Heart left ventricle (tissue), 13 donors: ENCODE results near the gene RGS6.

Experiments
- POLR2A ChIP-seq, 2 donors: fragments of 450-650 bp; IDR thresholded peaks; one replicate each; pipeline ENCODE4 v1.6.1; 2017; ENCODE audit warnings: antibody characterized with exemption in 2 of 2, mild to moderate bottlenecking in 2 of 2, moderate library complexity in 2 of 2
- TF ChIP-seq, protein P1 (sequence below), 12 donors: fragments of 200-600 bp; sonication (generic) in 4 of 12; IDR thresholded peaks; one replicate each; pipeline versions ENCODE4 v1.5.0 to v1.8.0; 2018 to 2022; ENCODE audit warnings: antibody characterized with exemption in 12 of 12, mild to moderate bottlenecking in 5 of 12
- donor health status: ischemic (EF 13 %, LVEDD 7.1; RV severe dilation, severe dysfunction).
- donor health status: DM: no; HTN: yes; CAD: no.
- donor health status: DM: no; HTN: no; CAD: no.
- donor health status: ischemic (EF 25% LVEDD 6.9; RV normal size, moderate dysfunction).
- donor health status: ischemic (EF 25% LVEDD 5.7; RV mildly dilated, moderate dysfunction).
- donor health status: ischemic (EF 35%, LVEDD 5.7; RV mildly dilated, moderate dysfunction).
- donor health status: nonischemic (EF 11% LVEDD 7.7; RV severe dilation, severe dysfunction).
- donor health status: DM: yes; HTN: yes; CAD: no.
- donor health status: PGD.
- donor health status: ischemic (EF 29% LVEDD 5.4; RV normal size, mild dysfunction).
- donor health status: nonischemic (EF 23%, LVEDD 6.1; RV moderate dilation, normal function).

DNA sequence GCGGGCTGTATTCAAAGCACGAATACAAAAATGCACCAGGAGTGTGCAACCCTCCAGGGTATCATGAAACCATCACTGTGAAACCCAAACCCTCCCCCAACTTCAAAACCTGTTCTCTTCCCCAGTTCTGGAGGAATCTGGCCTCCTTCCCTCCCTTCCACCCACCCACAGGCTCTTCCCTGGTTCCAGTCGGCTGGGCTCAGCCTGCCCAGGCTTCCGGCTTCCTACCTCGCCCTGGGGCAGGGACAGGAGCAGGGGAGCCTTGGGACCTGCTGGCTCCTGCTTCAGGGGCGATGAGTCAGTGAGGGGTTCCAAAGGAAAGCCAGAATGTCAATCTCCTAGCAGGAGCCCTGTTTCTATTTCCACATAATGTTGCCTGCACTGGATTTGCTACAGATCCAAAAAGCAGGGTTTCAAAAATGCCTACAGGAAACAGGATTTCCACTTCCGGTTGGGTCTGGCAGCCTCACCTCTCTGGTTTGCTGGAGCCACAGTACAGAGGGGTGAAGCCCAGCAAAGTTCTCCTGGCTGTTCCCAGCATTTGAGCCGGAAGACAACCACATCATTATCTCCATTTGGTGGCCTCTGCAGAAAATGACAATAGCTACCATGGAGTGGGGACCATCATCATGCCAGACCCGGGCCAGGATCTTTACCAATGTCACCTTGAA is 683.4 kb downstream of the RGS6 start:
- TF ChIP-seq, protein P1, sequence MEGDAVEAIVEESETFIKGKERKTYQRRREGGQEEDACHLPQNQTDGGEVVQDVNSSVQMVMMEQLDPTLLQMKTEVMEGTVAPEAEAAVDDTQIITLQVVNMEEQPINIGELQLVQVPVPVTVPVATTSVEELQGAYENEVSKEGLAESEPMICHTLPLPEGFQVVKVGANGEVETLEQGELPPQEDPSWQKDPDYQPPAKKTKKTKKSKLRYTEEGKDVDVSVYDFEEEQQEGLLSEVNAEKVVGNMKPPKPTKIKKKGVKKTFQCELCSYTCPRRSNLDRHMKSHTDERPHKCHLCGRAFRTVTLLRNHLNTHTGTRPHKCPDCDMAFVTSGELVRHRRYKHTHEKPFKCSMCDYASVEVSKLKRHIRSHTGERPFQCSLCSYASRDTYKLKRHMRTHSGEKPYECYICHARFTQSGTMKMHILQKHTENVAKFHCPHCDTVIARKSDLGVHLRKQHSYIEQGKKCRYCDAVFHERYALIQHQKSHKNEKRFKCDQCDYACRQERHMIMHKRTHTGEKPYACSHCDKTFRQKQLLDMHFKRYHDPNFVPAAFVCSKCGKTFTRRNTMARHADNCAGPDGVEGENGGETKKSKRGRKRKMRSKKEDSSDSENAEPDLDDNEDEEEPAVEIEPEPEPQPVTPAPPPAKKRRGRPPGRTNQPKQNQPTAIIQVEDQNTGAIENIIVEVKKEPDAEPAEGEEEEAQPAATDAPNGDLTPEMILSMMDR (IDR thresholded peaks at IDR 0.05), result no peak
- no peak for TF ChIP-seq POLR2A (IDR thresholded peaks at IDR 0.05)
